HEK293 (cell line): ENCODE data around the gene DNAJC5.

Experiments used
- ATF2 ChIP-seq: fragments of 450-650 bp; formaldehyde crosslinking; IDR thresholded peaks from 2 replicates; pipeline ENCODE4 v1.5.1; 2016; ENCODE audit warnings: missing biosample characterization, missing genetic modification characterization, low read depth
- EGR2 ChIP-seq: fragments of 450-650 bp; formaldehyde crosslinking; IDR thresholded peaks from 2 replicates; pipeline ENCODE4 v1.5.1; 2016; ENCODE audit warnings: low read depth, missing biosample characterization, missing genetic modification characterization
- GFI1B ChIP-seq: fragments of 450-650 bp; formaldehyde crosslinking; IDR thresholded peaks from 2 replicates; pipeline ENCODE4 v1.5.1; 2016; ENCODE audit warnings: missing biosample characterization, missing genetic modification characterization
- GLIS1 ChIP-seq: fragments of 450-650 bp; formaldehyde crosslinking; IDR thresholded peaks from 2 replicates; pipeline ENCODE4 v1.5.1; 2016; ENCODE audit warnings: missing biosample characterization, missing genetic modification characterization
- HIC1 ChIP-seq: fragments of 450-650 bp; formaldehyde crosslinking; IDR thresholded peaks from 2 replicates; pipeline ENCODE4 v1.5.1; 2016; ENCODE audit warnings: missing biosample characterization, missing genetic modification characterization
- KLF8 ChIP-seq: fragments of 450-650 bp; formaldehyde crosslinking; IDR thresholded peaks from 2 replicates; pipeline ENCODE4 v1.5.1; 2016; ENCODE audit warnings: missing biosample characterization, missing genetic modification characterization
- MEIS1 ChIP-seq: sonication (generic); formaldehyde crosslinking; IDR thresholded peaks from 2 replicates; pipeline ENCODE4 v1.8.1; 2022; ENCODE audit warnings: missing genetic modification reagents, mild to moderate bottlenecking, borderline replicate concordance
- OVOL3 ChIP-seq: fragments of 450-650 bp; formaldehyde crosslinking; IDR thresholded peaks from 2 replicates; pipeline ENCODE4 v1.5.1; 2016; ENCODE audit warnings: missing biosample characterization, missing genetic modification characterization
- SETDB1 ChIP-seq: IDR thresholded peaks from one replicate; pipeline ENCODE4 v1.6.1; 2017; ENCODE audit warnings: mild to moderate bottlenecking, low read length, moderate library complexity, mixed read lengths; ENCODE audit not compliant: insufficient read length
- SP7 ChIP-seq: fragments of 450-650 bp; formaldehyde crosslinking; IDR thresholded peaks from 2 replicates; pipeline ENCODE4 v1.5.1; 2016; ENCODE audit warnings: missing biosample characterization, missing genetic modification characterization
- ZBTB11 ChIP-seq: fragments of 450-650 bp; formaldehyde crosslinking; conservative IDR thresholded peaks from 2 replicates; pipeline ENCODE4 v1.5.1; 2016; ENCODE audit warnings: low read depth, missing biosample characterization, missing genetic modification characterization
- ZBTB17 ChIP-seq: fragments of 450-650 bp; formaldehyde crosslinking; IDR thresholded peaks from 2 replicates; pipeline ENCODE4 v1.5.1; 2016; ENCODE audit warnings: missing biosample characterization, missing genetic modification characterization
- ZBTB8A ChIP-seq: fragments of 450-650 bp; formaldehyde crosslinking; IDR thresholded peaks from 2 replicates; pipeline ENCODE4 v1.5.1; 2016; ENCODE audit warnings: missing biosample characterization, missing genetic modification characterization
- ZNF10 ChIP-seq: fragments of 450-650 bp; formaldehyde crosslinking; IDR thresholded peaks from 2 replicates; pipeline ENCODE4 v1.5.1; 2017; ENCODE audit warnings: missing biosample characterization, missing genetic modification characterization
- ZNF169 ChIP-seq: fragments of 450-650 bp; formaldehyde crosslinking; IDR thresholded peaks from 2 replicates; pipeline ENCODE4 v1.5.1; 2016; ENCODE audit warnings: missing biosample characterization, missing genetic modification characterization
- ZNF19 ChIP-seq: fragments of 450-650 bp; formaldehyde crosslinking; IDR thresholded peaks from 2 replicates; pipeline ENCODE4; 2016; ENCODE audit warnings: missing biosample characterization, missing genetic modification characterization, low read depth
- ZNF214 ChIP-seq: fragments of 450-650 bp; formaldehyde crosslinking; IDR thresholded peaks from 2 replicates; pipeline ENCODE4 v1.5.1; 2017; ENCODE audit warnings: missing biosample characterization, mild to moderate bottlenecking, missing genetic modification characterization, borderline replicate concordance
- ZNF223 ChIP-seq: fragments of 450-650 bp; formaldehyde crosslinking; IDR thresholded peaks from 2 replicates; pipeline ENCODE4 v1.5.1; 2016; ENCODE audit warnings: missing biosample characterization, missing genetic modification characterization
- ZNF239 ChIP-seq: fragments of 450-650 bp; formaldehyde crosslinking; IDR thresholded peaks from 2 replicates; pipeline ENCODE4 v1.5.1; 2016; ENCODE audit warnings: missing biosample characterization, missing genetic modification characterization
- ZNF292 ChIP-seq: fragments of 450-650 bp; formaldehyde crosslinking; IDR thresholded peaks from 2 replicates; pipeline ENCODE4 v1.5.1; 2016; ENCODE audit warnings: low read depth, missing biosample characterization, missing genetic modification characterization, borderline replicate concordance
- ZNF302 ChIP-seq: fragments of 450-650 bp; formaldehyde crosslinking; IDR thresholded peaks from 2 replicates; pipeline ENCODE4 v1.5.1; 2016; ENCODE audit warnings: missing biosample characterization, missing genetic modification characterization, low read depth
- ZNF350 ChIP-seq: fragments of 450-650 bp; formaldehyde crosslinking; IDR thresholded peaks from 2 replicates; pipeline ENCODE4 v1.5.0; 2017; ENCODE audit warnings: missing biosample characterization, mild to moderate bottlenecking, missing genetic modification characterization
- ZNF354C ChIP-seq: fragments of 450-650 bp; formaldehyde crosslinking; IDR thresholded peaks from 2 replicates; pipeline ENCODE4 v1.5.1; 2016; ENCODE audit warnings: missing biosample characterization, missing genetic modification characterization, low read depth, borderline replicate concordance
- ZNF366 ChIP-seq: fragments of 450-650 bp; formaldehyde crosslinking; conservative IDR thresholded peaks from 2 replicates; pipeline ENCODE4 v1.5.1; 2016; ENCODE audit warnings: missing biosample characterization, missing genetic modification characterization
- ZNF37A ChIP-seq: fragments of 450-650 bp; IDR thresholded peaks from 2 replicates; pipeline ENCODE4 v1.5.1; 2018; ENCODE audit warnings: missing biosample characterization, missing genetic modification characterization
- ZNF426 ChIP-seq: fragments of 450-650 bp; formaldehyde crosslinking; IDR thresholded peaks from 2 replicates; pipeline ENCODE4 v1.5.1; 2017; ENCODE audit warnings: missing biosample characterization, missing genetic modification characterization, mild to moderate bottlenecking, inconsistent platforms, moderate library complexity
- ZNF48 ChIP-seq: fragments of 450-650 bp; formaldehyde crosslinking; IDR thresholded peaks from 2 replicates; pipeline ENCODE4 v1.5.1; 2016; ENCODE audit warnings: missing biosample characterization, missing genetic modification characterization
- ZNF549 ChIP-seq: fragments of 450-650 bp; IDR thresholded peaks from 2 replicates; pipeline ENCODE4 v1.5.1; 2018; ENCODE audit warnings: missing biosample characterization, missing genetic modification characterization, mild to moderate bottlenecking, inconsistent platforms, moderate library complexity
- ZNF571 ChIP-seq: fragments of 450-650 bp; formaldehyde crosslinking; IDR thresholded peaks from 2 replicates; pipeline ENCODE4 v1.5.0; 2017; ENCODE audit warnings: missing biosample characterization, missing genetic modification characterization
- ZNF621 ChIP-seq: fragments of 450-650 bp; formaldehyde crosslinking; IDR thresholded peaks from 2 replicates; pipeline ENCODE4 v1.5.1; 2017; ENCODE audit warnings: missing biosample characterization, missing genetic modification characterization
- ZNF692 ChIP-seq: fragments of 450-650 bp; formaldehyde crosslinking; IDR thresholded peaks from 2 replicates; pipeline ENCODE4 v1.5.1; 2016; ENCODE audit warnings: missing biosample characterization, missing genetic modification characterization
- ZNF76 ChIP-seq: fragments of 450-650 bp; formaldehyde crosslinking; IDR thresholded peaks from 2 replicates; pipeline ENCODE4; 2016; ENCODE audit warnings: low read depth, missing biosample characterization, missing genetic modification characterization, borderline replicate concordance
- ZNF777 ChIP-seq: fragments of 450-650 bp; formaldehyde crosslinking; IDR thresholded peaks from 2 replicates; pipeline ENCODE4 v1.5.1; 2017; ENCODE audit warnings: missing biosample characterization, missing genetic modification characterization, borderline replicate concordance
- ZNF843 ChIP-seq: fragments of 450-650 bp; formaldehyde crosslinking; IDR thresholded peaks from 2 replicates; pipeline ENCODE4 v1.5.1; 2016; ENCODE audit warnings: missing biosample characterization, missing genetic modification characterization
- ZSCAN16 ChIP-seq: fragments of 450-650 bp; formaldehyde crosslinking; IDR thresholded peaks from 2 replicates; pipeline ENCODE4 v1.5.1; 2016; ENCODE audit warnings: missing biosample characterization, missing genetic modification characterization

DNAJC5 gene

GRCh38 chr20:63864545-63864977, 30.4 kb upstream of the DNAJC5 start (continued):
- TF ChIP-seq EGR2 (tag by site-specific recombination) = no peak
- no peak for TF ChIP-seq ZSCAN16 (tag by site-specific recombination)
- no peak for TF ChIP-seq ZNF169
- no peak for TF ChIP-seq ZNF426 (tag by site-specific recombination)
- peak; percentile 67; the same call in 1 of the 2 replicates for TF ChIP-seq ZBTB8A (tag by site-specific recombination)
- no peak for TF ChIP-seq ZNF292 (tag by site-specific recombination)
- TF ChIP-seq ZNF843 (tag by site-specific recombination) = peak; percentile 16; the same call in 1 of the 2 replicates
- no peak for TF ChIP-seq ZNF19 (tag by site-specific recombination)
- TF ChIP-seq ZNF350 = no peak
- TF ChIP-seq MEIS1 (CRISPR knock-in tag) = no peak
- no peak for TF ChIP-seq ZNF571 (tag by site-specific recombination)
- TF ChIP-seq ZNF239 (tag by site-specific recombination) = no peak
- TF ChIP-seq ATF2 (tag by site-specific recombination) = no peak
- TF ChIP-seq ZNF10 = no peak; the same call in 1 of the 2 replicates
- TF ChIP-seq ZBTB17 (tag by site-specific recombination) = peak; percentile 11; the same call in 1 of the 2 replicates
- TF ChIP-seq ZNF37A (tag by site-specific recombination) = no peak
- TF ChIP-seq GLIS1 (tag by site-specific recombination) = peak; percentile 63
- TF ChIP-seq GFI1B (tag by site-specific recombination) = peak; percentile 28; the same call in 1 of the 2 replicates
- no peak for TF ChIP-seq ZNF692
- no peak for TF ChIP-seq ZNF777 (tag by site-specific recombination)
- no peak for TF ChIP-seq ZNF366
- no peak for TF ChIP-seq HIC1 (tag by site-specific recombination)
- TF ChIP-seq ZNF621 (tag by site-specific recombination) = no peak
- no peak for TF ChIP-seq KLF8 (tag by site-specific recombination)
- no peak for TF ChIP-seq ZNF549
- no peak for TF ChIP-seq SETDB1
- no peak for TF ChIP-seq ZNF76 (tag by site-specific recombination)
- no peak for TF ChIP-seq ZBTB11 (tag by site-specific recombination)
- TF ChIP-seq OVOL3 (tag by site-specific recombination) = peak; percentile 45; the same call in 1 of the 2 replicates
- peak; percentile 57; the same call in 1 of the 2 replicates for TF ChIP-seq SP7
- no peak for TF ChIP-seq ZNF48 (tag by site-specific recombination)
- no peak for TF ChIP-seq ZNF354C (tag by site-specific recombination)
- TF ChIP-seq ZNF302 (tag by site-specific recombination) = no peak
- no peak for TF ChIP-seq ZNF223 (tag by site-specific recombination)
- no peak for TF ChIP-seq ZNF214
